T-helper 2 cell treated with Interferon-gamma antibody and Interleukin-4, amounts not matched to agents 100 ng/mL and 5 ng/mL, for 36 hours (primary cell): ENCODE measurements around the gene CCDC85B. TPM values are rescaled to one million over a fixed set of nuclear protein-coding genes. Genes with fewer than 3 reads are reported as not detected.

Source experiments
- intact Hi-C: fragments of 100-400 bp; cut with micrococcal nuclease; formaldehyde crosslinking; loops from one replicate; pipeline ENCODE4 v1.15.1; 2023
- total RNA-seq: library from RNA; stranded (reverse); gene quantifications from 2 replicates; pipeline ENCODE4 v1.2.3, GENCODE V29; 2022

CCDC85B gene
- total RNA-seq, 1 donor from 2014 or later = 45.2 TPM

DNA sequence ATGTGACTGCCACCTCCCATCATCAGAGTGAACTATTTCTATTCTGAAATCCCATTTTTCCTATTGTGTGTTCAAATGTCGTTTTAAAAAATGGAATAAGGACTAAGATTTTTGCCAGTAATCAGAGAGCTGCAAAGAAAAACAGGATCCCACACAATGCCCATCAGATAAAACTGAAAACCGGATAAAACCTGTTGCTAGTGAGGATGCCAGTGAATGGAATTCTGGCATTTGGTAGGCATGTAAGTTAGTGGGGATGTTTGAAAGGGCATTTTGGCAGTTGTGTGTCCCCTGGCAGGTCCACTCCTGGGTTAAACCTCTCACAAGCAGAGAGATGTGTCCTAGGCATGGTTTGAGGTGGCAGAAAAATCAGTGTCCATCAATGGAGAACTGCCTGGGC is 34.9 kb downstream of the CCDC85B start:
- intact Hi-C loops = no loop called here

DNA sequence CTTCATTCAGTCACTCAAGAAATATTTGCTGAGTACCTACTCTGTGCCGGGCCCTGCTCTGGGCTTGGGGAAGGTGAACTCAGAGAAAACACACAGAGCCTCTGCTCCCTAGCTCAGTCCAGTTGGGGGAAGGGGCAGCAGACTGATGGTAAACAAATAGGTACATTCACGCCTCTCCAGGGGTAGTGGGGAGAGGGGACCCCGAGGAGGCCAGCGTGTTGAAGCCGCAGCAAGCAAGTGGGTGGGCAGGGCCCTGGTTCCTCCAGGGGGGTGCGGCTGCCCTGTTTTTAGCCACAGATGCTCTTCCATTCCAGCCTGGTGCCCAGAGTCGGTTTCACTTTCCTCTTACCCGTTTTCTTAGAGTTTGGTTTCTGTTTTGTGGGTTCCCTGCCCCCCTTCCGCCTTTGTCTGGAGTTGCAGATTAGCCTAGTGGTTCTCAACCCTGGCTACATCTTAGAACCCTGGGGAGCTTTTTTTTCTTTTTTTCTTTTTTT is 37.5 kb downstream of the CCDC85B start:
- intact Hi-C loops = loop anchor here (1.0 kb wide), 3 partner anchors 9 to 33 kb away; partner anchors contain the start of genes C11orf68, DRAP1 and SART1

DNA sequence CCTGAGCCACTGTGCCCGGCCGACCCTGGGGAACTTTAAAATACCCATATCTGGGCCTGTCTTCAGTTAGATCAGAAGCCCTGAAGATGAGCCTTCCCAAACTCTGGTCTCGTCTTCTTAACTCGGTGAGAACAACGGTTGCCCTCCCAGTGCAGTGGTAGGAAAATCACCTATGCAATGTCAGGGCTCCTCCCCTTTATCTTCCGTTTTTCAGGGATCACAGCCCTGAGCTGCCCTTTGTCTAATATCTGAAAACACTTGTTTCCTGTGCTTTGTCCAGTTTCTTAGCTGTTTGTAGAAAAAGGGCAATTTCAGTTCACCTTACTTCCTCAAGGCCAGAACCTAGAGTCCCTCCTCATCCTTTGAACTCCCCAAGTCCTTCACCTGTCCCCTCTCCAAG is 38.2 kb downstream of the CCDC85B start:
- intact Hi-C loops = loop anchor here (1.0 kb wide), 3 partner anchors 9 to 33 kb away; partner anchors contain the start of genes C11orf68, DRAP1 and SART1

DNA sequence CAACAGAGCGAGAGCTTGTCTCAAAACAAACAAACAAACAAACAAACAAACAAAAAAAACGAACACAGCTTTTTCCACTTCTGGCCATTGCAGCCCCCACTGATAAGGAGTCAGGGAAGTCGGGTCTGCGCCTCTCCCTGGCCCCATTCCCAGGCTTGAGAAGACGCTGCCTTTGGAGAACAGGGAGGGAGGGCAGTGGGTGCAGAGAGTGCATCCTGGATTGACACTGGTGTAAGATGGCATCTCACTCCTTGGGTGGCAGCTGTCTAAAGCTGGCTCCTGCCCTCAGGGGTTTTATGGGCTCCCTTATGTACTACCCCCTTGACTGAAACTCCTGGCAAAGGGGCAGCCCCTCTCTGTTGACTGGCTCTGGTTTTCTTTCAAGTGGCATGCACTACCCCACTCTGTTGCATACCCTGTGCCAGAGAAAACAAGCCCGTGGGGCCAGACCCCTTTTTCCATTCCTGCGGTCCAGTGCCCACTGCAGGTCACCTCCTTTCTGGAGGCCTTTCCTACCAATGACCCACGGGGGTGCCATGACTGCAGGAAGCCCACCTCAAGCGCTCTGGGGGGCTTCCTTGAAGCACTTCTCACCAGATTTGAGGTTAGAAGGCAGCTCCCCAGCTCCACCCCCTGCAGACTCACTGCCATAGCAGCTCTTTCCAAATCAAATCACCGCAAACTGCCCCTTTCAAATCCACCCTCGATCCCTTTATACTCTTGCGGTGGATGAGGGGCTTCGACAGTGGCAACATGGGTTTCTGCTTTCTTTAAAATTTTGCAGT is 41.5 kb downstream of the CCDC85B start:
- intact Hi-C loops = no loop called here

DNA sequence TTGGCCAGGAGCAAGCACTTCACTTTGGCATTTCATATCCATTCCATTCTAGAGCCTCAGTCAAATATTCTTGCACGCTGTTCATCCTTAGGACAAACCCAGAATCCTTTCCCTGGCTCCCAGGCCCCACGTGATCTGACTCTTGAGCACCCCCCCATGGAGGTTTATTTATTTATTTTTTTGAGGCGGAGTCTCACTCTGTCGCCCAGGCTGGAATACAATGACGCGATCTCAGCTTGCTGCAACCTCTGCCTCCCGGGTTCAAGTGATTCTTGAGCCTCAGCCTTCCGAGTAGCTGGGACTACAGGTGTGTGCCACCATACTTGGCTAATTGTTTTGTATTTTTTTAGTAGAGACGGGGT is 42.1 kb downstream of the CCDC85B start:
- intact Hi-C loops = no loop called here

DNA sequence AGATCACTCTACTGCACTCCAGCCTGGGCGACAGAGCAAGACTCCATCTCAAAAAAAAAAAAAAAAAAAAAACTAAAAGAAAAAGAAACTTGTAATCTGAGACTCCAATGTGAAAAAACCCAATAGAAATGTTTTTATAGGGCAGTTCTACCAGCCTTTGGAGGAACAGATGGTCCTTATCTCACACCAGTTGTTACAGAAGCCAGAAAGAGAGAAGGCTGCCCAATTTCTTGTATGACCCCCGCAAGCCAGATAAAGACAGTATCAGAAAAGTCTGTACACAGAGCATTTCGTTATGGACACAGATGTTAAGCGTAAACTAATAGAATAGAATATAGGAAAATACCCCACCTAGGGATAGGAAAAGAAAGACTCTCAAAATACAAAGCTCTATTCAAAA is 43.5 kb downstream of the CCDC85B start:
- intact Hi-C loops = no loop called here

DNA sequence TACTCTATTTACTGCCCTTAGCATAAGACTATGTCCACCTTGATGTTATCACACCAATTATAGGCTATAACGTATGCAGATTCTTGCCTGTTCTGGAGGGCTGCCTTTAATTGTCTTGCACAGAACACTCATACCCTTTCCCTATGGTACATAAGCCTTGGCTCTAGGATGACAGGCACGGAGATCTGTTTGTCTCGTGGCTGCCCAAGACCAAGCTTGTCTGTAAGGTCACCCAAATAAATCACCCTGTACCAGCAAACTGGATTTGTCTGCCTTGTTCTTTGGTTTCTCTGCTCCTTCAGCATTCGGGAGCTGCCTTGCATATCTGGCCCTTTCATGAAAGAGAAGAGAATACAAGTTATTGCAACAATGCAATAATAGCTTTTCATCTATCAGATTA is 47.3 kb downstream of the CCDC85B start:
- intact Hi-C loops = no loop called here

Other genes starting within 250 kb of the CCDC85B start
- 85.3 and 86.1 TPM in 2 replicates for gene RELA, start 227.8 kb upstream of the CCDC85B start, total RNA-seq
- gene KAT5, start 178.4 kb upstream of the CCDC85B start, total RNA-seq = 67.3 and 72.0 TPM in 2 replicates
- 97.0 and 105 TPM in 2 replicates for gene RNASEH2C, start 169.9 kb upstream of the CCDC85B start, total RNA-seq
- gene AP5B1, start 109.7 kb upstream of the CCDC85B start, total RNA-seq = 20.1 and 21.2 TPM in 2 replicates
- 0.09 TPM in 1 of 2 replicates, not detected in the other for gene OVOL1, start 103.6 kb upstream of the CCDC85B start, total RNA-seq
- 1.0 and 1.6 TPM in 2 replicates for gene SNX32, start 56.7 kb upstream of the CCDC85B start, total RNA-seq
- 1,805 and 1,835 TPM in 2 replicates for gene CFL1, start 32.5 kb upstream of the CCDC85B start, total RNA-seq
- 94.0 and 101 TPM in 2 replicates for gene MUS81, start 30.2 kb upstream of the CCDC85B start, total RNA-seq
- 5.4 and 7.2 TPM in 2 replicates for gene EFEMP2, start 17.9 kb upstream of the CCDC85B start, total RNA-seq
- gene CTSW, start 10.8 kb upstream of the CCDC85B start, total RNA-seq = 26.4 and 29.3 TPM in 2 replicates
- gene FIBP, start 2.2 kb upstream of the CCDC85B start, total RNA-seq = 82.9 and 84.7 TPM in 2 replicates
- gene FOSL1, start 9.7 kb downstream of the CCDC85B start, total RNA-seq = 3.7 and 4.5 TPM in 2 replicates
- 21.9 and 24.2 TPM in 2 replicates for gene C11orf68, start 28.4 kb downstream of the CCDC85B start, total RNA-seq
- 131 and 132 TPM in 2 replicates for gene DRAP1, start 28.8 kb downstream of the CCDC85B start, total RNA-seq
- gene TSGA10IP, start 54.8 kb downstream of the CCDC85B start, total RNA-seq = not detected in 2 replicates
- gene SART1, start 71.1 kb downstream of the CCDC85B start, total RNA-seq = 88.8 and 96.5 TPM in 2 replicates
- gene EIF1AD, start 111.5 kb downstream of the CCDC85B start, total RNA-seq = 50.7 and 57.1 TPM in 2 replicates
- gene BANF1, start 111.8 kb downstream of the CCDC85B start, total RNA-seq = 258 and 269 TPM in 2 replicates
- 0.34 TPM in 1 of 2 replicates, not detected in the other for gene CST6, start 121.3 kb downstream of the CCDC85B start, total RNA-seq
- gene CATSPER1, start 135.8 kb downstream of the CCDC85B start, total RNA-seq = 0.32 TPM in 1 of 2 replicates, not detected in the other
- gene GAL3ST3, start 158.5 kb downstream of the CCDC85B start, total RNA-seq = not detected in 2 replicates
- gene SF3B2, start 161.7 kb downstream of the CCDC85B start, total RNA-seq = 226 and 228 TPM in 2 replicates
- 94.5 and 102 TPM in 2 replicates for gene PACS1, start 179.6 kb downstream of the CCDC85B start, total RNA-seq